NOMO-1 (cell line): ENCODE measurements around the gene TSPO.

Experiments used
- DNase-seq, 2 experiments: peaks; one replicate each; lab custom pipeline; 2025; ENCODE audit not compliant: unreplicated experiment in 2 of 2; lab: John Stamatoyannopoulos, UW

TSPO gene

DNA sequence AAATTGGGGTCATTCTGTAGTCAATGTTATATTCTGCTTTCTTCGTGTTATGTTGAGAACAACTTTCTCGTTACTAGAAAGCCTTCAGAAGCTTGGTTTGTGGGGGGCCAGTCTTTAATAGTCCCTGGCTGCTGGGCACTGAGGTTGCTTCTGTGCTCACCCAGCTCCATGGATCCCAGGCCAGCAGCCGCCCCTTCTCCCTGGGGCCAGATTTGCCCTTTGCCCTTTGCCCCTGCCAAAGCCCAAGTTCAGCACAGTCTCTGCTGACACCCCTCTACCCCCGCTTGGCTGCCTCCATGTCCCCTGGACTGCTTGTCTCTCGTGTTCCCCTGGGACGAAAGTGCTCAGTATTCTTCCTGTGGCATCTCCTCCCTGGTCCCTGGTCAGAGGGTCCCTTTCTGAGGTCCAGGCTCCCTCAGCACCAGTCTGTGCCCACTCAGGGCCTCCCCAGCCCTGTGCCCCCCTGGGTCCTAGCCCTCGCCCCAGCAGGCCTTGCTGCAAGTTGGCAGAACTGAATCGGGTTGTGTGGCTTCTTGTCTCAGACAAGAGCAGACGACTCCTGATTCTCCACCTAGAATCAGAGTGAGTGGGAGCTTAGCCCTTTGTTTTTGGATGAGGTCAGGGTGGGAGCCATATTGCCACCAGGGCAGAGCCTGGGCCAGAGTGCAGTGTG lies 6.7 kb downstream of the TSPO start:
- no peak for DNase-seq

GRCh38 chr22:43158778-43159483 lies 7.6 kb downstream of the TSPO start:
- DNase-seq = no peak

- DNase-seq = no peak
Measured at GRCh38 chr22:43159484-43160178, 8.3 kb downstream of the TSPO start.

DNA sequence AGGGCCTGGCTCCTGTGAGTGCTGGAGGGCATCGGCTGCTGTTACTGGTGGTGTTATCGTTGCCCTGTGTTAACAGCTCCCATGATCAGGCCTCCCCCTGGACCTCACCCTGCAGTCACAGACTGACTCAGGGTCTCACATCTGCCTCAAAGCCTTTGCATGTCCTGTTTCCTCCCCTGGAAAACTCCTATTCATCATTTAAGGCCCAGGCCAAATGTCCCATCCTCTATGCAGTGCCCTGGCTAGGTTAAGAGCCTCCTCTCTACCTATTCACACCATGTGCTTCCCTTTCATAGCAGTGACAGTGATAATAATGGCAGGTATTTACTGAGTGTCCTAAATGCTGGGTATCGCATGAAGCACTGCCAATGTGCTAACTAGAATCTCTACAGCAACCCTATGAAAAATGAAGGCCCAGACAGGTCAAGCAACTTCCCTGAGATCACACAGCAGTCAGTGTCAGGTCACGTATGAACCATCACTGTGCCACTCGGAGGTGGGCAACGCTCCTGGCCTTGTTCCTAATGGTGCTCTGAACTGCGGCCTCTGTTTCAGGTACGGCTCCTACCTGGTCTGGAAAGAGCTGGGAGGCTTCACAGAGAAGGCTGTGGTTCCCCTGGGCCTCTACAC lies 9.3 kb downstream of the TSPO start:
- DNase-seq = no peak

DNA sequence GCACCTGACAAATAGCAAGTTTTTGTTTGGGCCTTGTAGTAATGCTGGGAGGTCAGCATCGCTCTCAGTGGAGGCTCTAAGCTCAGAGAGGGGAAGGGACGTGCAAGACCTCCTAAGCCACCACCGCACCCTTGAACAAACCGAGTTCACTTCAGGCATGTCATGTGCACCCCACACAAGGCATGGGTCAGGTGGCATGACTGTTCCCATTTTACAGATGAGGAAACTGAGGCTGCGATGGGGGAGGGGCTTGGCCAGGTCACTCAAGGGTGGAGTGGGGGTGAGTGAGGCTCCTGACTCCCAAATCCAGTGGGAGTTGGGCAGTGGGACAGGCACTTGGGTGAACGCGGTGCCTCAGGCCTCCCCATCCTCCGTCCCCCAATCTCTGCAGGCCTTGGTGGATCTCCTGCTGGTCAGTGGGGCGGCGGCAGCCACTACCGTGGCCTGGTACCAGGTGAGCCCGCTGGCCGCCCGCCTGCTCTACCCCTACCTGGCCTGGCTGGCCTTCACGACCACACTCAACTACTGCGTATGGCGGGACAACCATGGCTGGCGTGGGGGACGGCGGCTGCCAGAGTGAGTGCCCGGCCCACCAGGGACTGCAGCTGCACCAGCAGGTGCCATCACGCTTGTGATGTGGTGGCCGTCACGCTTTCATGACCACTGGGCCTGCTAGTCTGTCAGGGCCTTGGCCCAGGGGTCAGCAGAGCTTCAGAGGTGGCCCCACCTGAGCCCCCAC lies 11.2 kb downstream of the TSPO start:
- no peak for DNase-seq

DNA sequence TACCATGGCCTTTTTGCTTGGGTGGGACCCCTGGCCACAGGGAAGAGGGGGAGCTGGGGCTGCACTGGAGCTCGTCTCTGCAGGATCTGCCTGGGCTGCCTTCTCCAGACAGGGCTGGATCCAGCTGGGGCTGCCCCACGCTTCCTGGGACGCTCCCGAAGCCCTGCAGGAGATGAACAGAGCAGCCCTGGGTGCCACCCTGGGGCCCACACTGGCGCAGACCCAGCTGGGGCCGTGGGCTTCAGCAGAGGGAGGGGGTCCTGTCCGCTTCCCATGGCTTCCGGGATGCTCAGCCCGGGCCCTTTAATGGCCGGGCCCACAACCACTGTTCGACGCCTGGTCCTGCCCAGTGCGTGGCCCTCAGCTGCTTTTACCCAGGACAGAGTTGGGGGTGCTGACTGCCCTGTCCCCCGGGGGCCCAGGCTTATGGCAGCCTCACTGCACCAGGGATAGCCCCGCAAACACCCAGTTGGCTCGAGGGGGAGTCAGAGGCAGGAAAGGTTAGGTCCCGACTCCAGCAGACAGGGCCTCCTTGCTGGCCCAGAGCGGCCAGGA lies 12.0 kb downstream of the TSPO start:
- DNase-seq = no peak

DNA sequence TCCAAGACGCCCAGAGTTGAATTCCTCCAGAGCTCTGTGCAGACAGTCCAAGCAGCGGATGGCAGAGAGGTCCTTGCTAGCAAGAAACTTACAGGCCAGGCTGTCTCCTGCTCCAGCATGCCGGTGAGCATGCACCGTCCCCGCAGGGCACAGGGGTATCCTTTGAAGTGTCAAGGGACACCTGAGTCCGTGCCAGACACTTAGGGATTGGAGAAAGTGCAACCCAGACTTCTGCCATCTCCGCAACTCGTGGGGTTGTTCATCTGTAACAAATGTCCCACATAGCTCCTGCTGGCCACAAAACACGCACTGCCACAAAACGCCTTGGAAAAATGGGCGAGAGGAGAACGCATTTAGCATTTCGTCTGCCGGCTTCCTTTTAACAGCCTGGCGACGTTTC lies 13.3 kb downstream of the TSPO start:
- DNase-seq = no peak

- DNase-seq = no peak
Measured at GRCh38 chr22:43166132-43166930, 15.0 kb downstream of the TSPO start.

- no peak for DNase-seq
Measured at GRCh38 chr22:43167001-43167589, 15.7 kb downstream of the TSPO start.

- no peak for DNase-seq
Measured at GRCh38 chr22:43168471-43169309, 17.3 kb downstream of the TSPO start.

- no peak for DNase-seq
Measured at GRCh38 chr22:43169310-43170130, 18.2 kb downstream of the TSPO start.

- no peak for DNase-seq
Measured at GRCh38 chr22:43170131-43170480, 18.7 kb downstream of the TSPO start.

GRCh38 chr22:43171019-43171491 lies 19.7 kb downstream of the TSPO start:
- DNase-seq = no peak

DNA sequence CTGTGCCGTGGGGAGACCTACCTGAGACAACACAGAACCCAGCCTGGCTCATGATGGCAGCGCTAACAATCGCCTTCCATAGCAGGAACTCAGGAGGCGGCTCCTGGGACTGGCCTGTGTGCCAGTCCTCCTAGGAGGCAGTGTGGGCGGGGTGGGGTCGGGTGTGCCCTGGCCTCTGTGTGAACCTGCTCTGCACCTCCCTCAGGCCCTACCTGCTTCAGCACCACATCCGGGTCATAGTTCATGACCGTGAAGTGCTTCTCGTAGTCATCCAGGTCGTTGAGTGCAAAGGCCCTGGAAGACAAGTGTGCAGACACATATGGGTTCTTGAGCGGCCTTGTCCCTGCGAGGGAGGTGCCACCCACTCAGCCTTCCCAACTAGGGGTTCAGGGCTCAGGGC lies 20.2 kb downstream of the TSPO start:
- no peak for DNase-seq

- DNase-seq = no peak
Measured at GRCh38 chr22:43172191-43172590, 20.8 kb downstream of the TSPO start.

DNA sequence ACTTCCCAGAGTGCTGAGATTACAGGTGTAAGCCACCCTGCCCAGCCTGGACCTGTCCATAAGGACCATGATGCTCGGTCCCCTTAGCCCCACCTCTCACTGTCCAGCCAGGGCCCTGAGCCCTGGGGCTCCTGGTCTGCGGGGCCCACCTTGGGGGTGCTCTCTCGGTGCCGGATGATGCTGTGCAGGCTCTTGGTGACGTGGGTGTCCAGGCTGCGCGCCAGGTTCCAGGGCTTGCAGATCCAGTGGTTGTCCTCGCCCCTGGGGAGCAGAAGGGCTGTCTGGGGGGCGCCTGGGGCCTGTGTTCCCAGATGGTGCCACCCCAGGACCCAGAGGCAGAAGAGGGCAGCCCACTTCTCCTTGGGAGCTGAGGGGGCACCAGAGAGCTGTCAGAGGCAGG lies 22.2 kb downstream of the TSPO start:
- DNase-seq = no peak

DNA sequence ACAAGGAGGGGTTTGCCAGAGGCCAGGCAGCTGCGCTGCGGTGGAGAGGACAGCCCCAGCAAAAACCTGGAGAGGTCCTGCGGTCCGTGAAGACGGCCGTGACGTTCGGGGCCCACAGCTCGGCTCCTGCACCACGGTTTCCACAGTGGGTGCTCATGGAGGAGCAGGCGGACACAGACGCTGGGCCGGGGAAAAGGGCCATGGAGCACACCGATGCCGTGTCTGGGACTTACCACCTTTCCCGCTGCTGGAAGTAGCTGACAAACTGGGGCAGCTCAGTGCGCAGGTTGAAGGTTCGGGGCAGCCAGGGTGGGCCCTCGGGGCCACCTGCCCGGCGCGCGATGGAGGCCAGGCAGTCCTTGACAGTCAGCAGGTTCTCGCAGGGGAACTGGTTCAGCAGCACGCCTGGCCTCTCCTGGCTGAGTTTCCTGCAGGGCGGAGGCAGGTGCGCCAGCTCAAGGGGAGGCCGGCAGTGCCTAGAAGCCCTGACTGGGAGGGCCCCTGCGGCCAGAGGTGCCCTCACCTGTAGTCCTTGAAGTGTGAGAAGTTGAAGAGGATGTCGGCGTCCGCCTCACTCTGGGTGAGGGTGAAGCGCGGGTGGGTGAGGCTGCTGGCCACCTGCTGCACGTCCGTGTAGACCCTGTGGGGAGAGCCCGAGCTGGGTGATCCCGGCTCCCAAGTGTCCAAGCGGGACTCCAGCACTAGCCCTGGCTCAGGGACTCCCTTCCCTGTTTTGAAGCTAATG lies 22.8 kb downstream of the TSPO start:
- DNase-seq = no peak
